ENCODE results near the gene S100A2. TPM values are rescaled to one million over a fixed set of nuclear protein-coding genes. Genes with fewer than 3 reads are reported as not detected.

S100A2 gene
- total RNA-seq, 2 experiments from 2014 or later: 0.74 to 0.77 TPM

GRCh38 chr1:153560771-153561465 is 4.7 kb downstream of the S100A2 start:
- peaks cover 8% of the 10 kb centered on the region for H3K4me1 Mint-ChIP-seq (ENCODE audit: low read depth)
- no peaks in the 10 kb centered on the region for H3K9me3 Mint-ChIP-seq
- no peak for DNase-seq
- no peaks in the 10 kb centered on the region for H3K27me3 Mint-ChIP-seq (ENCODE audit: low read depth)
- intact Hi-C loops (cut with micrococcal nuclease): no loop called here
- H3K4me3 Mint-ChIP-seq: no peak overlapping the region
- H3K36me3 Mint-ChIP-seq (ENCODE audit: low read depth): no peaks in the 10 kb centered on the region
- no peak overlapping the region for H3K27ac Mint-ChIP-seq
- CTCF ChIA-PET: interaction anchor here (0.8 to 6.0 kb wide), 5 partner anchors 11 to 50 kb away, joined by 3 to 44 read pairs (median 5); partner anchors contain the start of gene S100A6

DNA sequence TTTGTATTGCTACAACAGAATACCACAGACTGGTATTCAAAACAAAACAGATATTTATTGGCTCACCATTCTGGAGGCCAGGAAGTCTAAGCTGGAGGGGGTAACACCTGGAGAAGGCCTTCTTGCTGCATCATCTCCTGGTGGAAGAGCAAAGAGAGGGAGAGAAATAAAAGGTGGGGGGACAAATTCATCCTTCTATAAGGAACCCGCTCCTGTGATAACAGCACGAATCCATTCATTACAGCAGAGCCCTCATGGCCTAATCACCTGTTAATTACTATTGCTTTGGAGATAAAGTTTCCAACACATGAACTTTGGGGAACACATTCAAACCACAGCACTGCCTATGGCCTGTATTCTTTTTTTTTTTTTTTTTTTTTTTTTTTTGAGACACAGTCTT is 5.4 kb downstream of the S100A2 start:
- no peak for DNase-seq
- H3K4me3 Mint-ChIP-seq: no peak overlapping the region
- intact Hi-C loops (cut with micrococcal nuclease): no loop called here
- no peaks in the 10 kb centered on the region for H3K36me3 Mint-ChIP-seq (ENCODE audit: low read depth)
- no peaks in the 10 kb centered on the region for H3K9me3 Mint-ChIP-seq
- peaks cover 1% of the 10 kb centered on the region for H3K4me1 Mint-ChIP-seq (ENCODE audit: low read depth)
- CTCF ChIA-PET: interaction anchor here (3.9 kb wide), 1 partner anchor 50 kb away, joined by 19 read pairs; no protein-coding TSS in a partner anchor
- H3K27me3 Mint-ChIP-seq (ENCODE audit: low read depth): no peaks in the 10 kb centered on the region
- H3K27ac Mint-ChIP-seq: no peak overlapping the region

DNA sequence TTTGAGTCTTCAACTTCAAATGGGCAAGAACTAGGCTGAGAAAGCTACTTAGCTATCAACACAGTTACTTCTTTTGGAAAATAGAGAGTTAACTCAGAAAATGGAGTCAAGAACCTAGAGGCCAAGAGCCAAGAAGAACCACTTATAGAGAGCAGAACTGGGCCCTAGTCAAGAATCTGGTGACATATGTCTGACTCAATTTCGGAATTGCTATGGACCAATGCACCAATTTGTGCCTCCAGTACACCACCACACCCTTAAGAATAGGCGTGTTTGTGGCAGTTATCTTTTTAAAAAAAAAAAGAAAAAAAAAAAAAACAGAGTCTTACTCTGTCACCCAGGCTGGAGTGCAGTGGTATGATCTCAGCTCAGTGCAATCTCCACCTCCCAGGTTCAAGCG is 7.8 kb downstream of the S100A2 start:
- no peaks in the 10 kb centered on the region for H3K9me3 Mint-ChIP-seq
- CTCF ChIA-PET: interaction anchor here (1.8 to 2.3 kb wide), 3 partner anchors 10 to 47 kb away, joined by 4 to 7 read pairs (median 6); no protein-coding TSS in a partner anchor
- H3K27ac Mint-ChIP-seq: no peak overlapping the region
- H3K36me3 Mint-ChIP-seq (ENCODE audit: low read depth): no peaks in the 10 kb centered on the region
- intact Hi-C loops (cut with micrococcal nuclease): no loop called here
- no peak overlapping the region for H3K4me3 Mint-ChIP-seq
- DNase-seq: no peak
- no peaks in the 10 kb centered on the region for H3K4me1 Mint-ChIP-seq (ENCODE audit: low read depth)
- H3K27me3 Mint-ChIP-seq (ENCODE audit: low read depth): no peaks in the 10 kb centered on the region

GRCh38 chr1:153556348-153556747 is 9.3 kb downstream of the S100A2 start:
- H3K27me3 Mint-ChIP-seq (ENCODE audit: low read depth): no peaks in the 10 kb centered on the region
- H3K4me1 Mint-ChIP-seq (ENCODE audit: low read depth): no peaks in the 10 kb centered on the region
- CTCF ChIA-PET: interaction anchor here (1.1 to 2.3 kb wide), 3 partner anchors 9 to 45 kb away, joined by 3 to 6 read pairs (median 4); no protein-coding TSS in a partner anchor
- no peaks in the 10 kb centered on the region for H3K9me3 Mint-ChIP-seq
- no peak overlapping the region for H3K4me3 Mint-ChIP-seq
- intact Hi-C loops (cut with micrococcal nuclease): no loop called here
- no peak for DNase-seq
- H3K36me3 Mint-ChIP-seq (ENCODE audit: low read depth): no peaks in the 10 kb centered on the region
- no peak overlapping the region for H3K27ac Mint-ChIP-seq

GRCh38 chr1:153553830-153554541 is 11.7 kb downstream of the S100A2 start:
- no peak for DNase-seq
- CTCF ChIA-PET: interaction anchor here (0.8 to 1.5 kb wide), 2 partner anchors 10 to 20 kb away, joined by 4 to 5 read pairs; no protein-coding TSS in a partner anchor
- intact Hi-C loops (cut with micrococcal nuclease): no loop called here
- Mint-ChIP-seq H3K27me3 (ENCODE audit: low read depth) (no peaks in the 10 kb centered on the region), H3K27ac (no peak overlapping the region), H3K4me1 (ENCODE audit: low read depth) (peaks cover under 1% of the 10 kb centered on the region), H3K4me3 (no peak overlapping the region), H3K36me3 (ENCODE audit: low read depth) (no peaks in the 10 kb centered on the region), H3K9me3 (no peaks in the 10 kb centered on the region)

DNA sequence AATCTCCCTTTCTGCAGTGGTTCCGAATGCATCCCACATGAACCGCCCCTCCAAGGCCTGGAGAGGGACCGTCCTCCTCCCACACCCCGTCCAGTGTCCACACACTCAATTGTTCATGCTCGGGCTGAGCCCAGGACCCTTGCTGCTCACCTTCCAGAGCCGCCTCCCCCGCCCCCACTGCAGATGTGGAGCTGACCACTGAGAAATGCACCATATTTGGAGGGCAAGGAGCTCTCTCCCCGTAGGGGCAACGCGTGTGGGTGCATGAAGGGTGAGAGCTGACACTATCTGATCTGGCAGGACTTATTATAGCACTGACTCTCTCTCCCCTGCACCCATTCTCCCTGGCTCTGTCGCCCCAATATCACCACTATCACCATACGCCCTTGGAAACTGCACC is 12.5 kb downstream of the S100A2 start:
- intact Hi-C loops (cut with micrococcal nuclease): no loop called here
- H3K27me3 Mint-ChIP-seq (ENCODE audit: low read depth): no peaks in the 10 kb centered on the region
- CTCF ChIA-PET: interaction anchor here (1.5 kb wide), 1 partner anchor 19 kb away, joined by 5 read pairs; no protein-coding TSS in a partner anchor
- H3K9me3 Mint-ChIP-seq: no peaks in the 10 kb centered on the region
- no peak overlapping the region for H3K27ac Mint-ChIP-seq
- no peak overlapping the region for H3K4me3 Mint-ChIP-seq
- DNase-seq: no peak
- H3K4me1 Mint-ChIP-seq (ENCODE audit: low read depth): peaks cover 8% of the 10 kb centered on the region
- H3K36me3 Mint-ChIP-seq (ENCODE audit: low read depth): no peaks in the 10 kb centered on the region

- no peaks in the 10 kb centered on the region for H3K27me3 Mint-ChIP-seq (ENCODE audit: low read depth)
- intact Hi-C loops (cut with micrococcal nuclease): no loop called here
- H3K36me3 Mint-ChIP-seq (ENCODE audit: low read depth): no peaks in the 10 kb centered on the region
- no peaks in the 10 kb centered on the region for H3K9me3 Mint-ChIP-seq
- H3K27ac Mint-ChIP-seq: no peak overlapping the region
- H3K4me3 Mint-ChIP-seq: no peak overlapping the region
- H3K4me1 Mint-ChIP-seq (ENCODE audit: low read depth): peaks cover 9% of the 10 kb centered on the region
- CTCF ChIA-PET: no interaction called here
- DNase-seq: no peak
Measured at GRCh38 chr1:153552335-153552734, 13.3 kb downstream of the S100A2 start.

GRCh38 chr1:153550827-153551500 is 14.7 kb downstream of the S100A2 start:
- no peak overlapping the region for H3K27ac Mint-ChIP-seq
- H3K4me1 Mint-ChIP-seq (ENCODE audit: low read depth): peaks cover 18% of the 10 kb centered on the region
- intact Hi-C loops (cut with micrococcal nuclease): no loop called here
- CTCF ChIA-PET: interaction anchor here (0.6 to 1.3 kb wide), 6 partner anchors 10 to 40 kb away, joined by 3 to 11 read pairs (median 3); no protein-coding TSS in a partner anchor
- no peaks in the 10 kb centered on the region for H3K27me3 Mint-ChIP-seq (ENCODE audit: low read depth)
- DNase-seq: no peak
- H3K4me3 Mint-ChIP-seq: no peak overlapping the region
- no peaks in the 10 kb centered on the region for H3K36me3 Mint-ChIP-seq (ENCODE audit: low read depth)
- H3K9me3 Mint-ChIP-seq: no peaks in the 10 kb centered on the region

DNA sequence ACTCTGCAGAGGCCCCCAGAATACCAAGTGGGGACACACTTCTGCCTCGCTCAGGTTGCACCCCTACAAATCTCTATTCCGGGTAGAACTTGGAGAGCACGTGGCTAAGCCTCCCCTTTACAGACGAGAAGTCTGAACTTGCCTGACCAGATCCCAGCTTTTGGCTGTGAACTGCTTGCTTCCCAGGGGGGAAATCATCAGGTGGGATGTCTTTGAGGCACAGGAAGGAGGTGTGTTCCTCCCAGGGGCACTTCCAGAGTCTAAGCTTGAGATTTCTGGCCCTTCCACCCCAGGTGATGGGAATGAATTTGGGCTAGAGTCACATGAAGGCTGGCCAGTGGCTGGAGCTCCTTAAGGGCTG is 15.3 kb downstream of the S100A2 start:
- Mint-ChIP-seq H3K36me3 (ENCODE audit: low read depth) (no peaks in the 10 kb centered on the region), H3K27me3 (ENCODE audit: low read depth) (no peaks in the 10 kb centered on the region), H3K27ac (no peak overlapping the region), H3K9me3 (no peaks in the 10 kb centered on the region), H3K4me3 (no peak overlapping the region), H3K4me1 (ENCODE audit: low read depth) (peaks cover 24% of the 10 kb centered on the region)
- intact Hi-C loops (cut with micrococcal nuclease): no loop called here
- no peak for DNase-seq
- CTCF ChIA-PET: interaction anchor here (0.6 to 1.3 kb wide), 5 partner anchors 11 to 39 kb away, joined by 3 to 11 read pairs (median 3); no protein-coding TSS in a partner anchor

GRCh38 chr1:153549741-153550397 is 15.8 kb downstream of the S100A2 start:
- CTCF ChIA-PET: interaction anchor here (0.6 to 1.3 kb wide), 4 partner anchors 11 to 39 kb away, joined by 3 to 11 read pairs (median 4); no protein-coding TSS in a partner anchor
- H3K9me3 Mint-ChIP-seq: no peaks in the 10 kb centered on the region
- intact Hi-C loops (cut with micrococcal nuclease): no loop called here

GRCh38 chr1:153548722-153549688 is 16.6 kb downstream of the S100A2 start, which contains the start of gene S100A3:
S100A3 (minus strand) TSS chr1:153549258; CDS start chr1:153548485, 773 bp downstream.
- Mint-ChIP-seq H3K27me3 (ENCODE audit: low read depth) (no peaks in the 10 kb centered on the region), H3K27ac (no peak within 1 kb of the TSS), H3K9me3 (no peaks in the 10 kb centered on the region), H3K4me3 (no peak within 1 kb of the TSS), H3K36me3 (ENCODE audit: low read depth) (no peaks in the 10 kb centered on the region), H3K4me1 (ENCODE audit: low read depth) (peaks cover 37% of the 10 kb centered on the region)
- no peak for DNase-seq
- intact Hi-C loops (cut with micrococcal nuclease): no loop called here
- CTCF ChIA-PET: interaction anchor here (2.2 kb wide), 1 partner anchor 16 kb away, joined by 8 read pairs; no protein-coding TSS in a partner anchor

More at GRCh38 chr1:153549741-153550397, 15.8 kb downstream of the S100A2 start:
- DNase-seq: no peak
- H3K36me3 Mint-ChIP-seq (ENCODE audit: low read depth): no peaks in the 10 kb centered on the region
- no peaks in the 10 kb centered on the region for H3K27me3 Mint-ChIP-seq (ENCODE audit: low read depth)
- no peak overlapping the region for H3K4me3 Mint-ChIP-seq
- no peak overlapping the region for H3K27ac Mint-ChIP-seq
- H3K4me1 Mint-ChIP-seq (ENCODE audit: low read depth): peaks cover 29% of the 10 kb centered on the region
